HEK293 (cell line): Measurements from ENCODE around the gene FZR1.
"Not testable (repeated sequence)": the region's sequence is repeated elsewhere in the genome, so short reads cannot be mapped to it uniquely, and the experiment has no call there.

Experiments used
- BCL11A ChIP-seq: fragments of 450-650 bp; formaldehyde crosslinking; IDR thresholded peaks from 2 replicates; pipeline ENCODE4 v1.5.1; 2016; ENCODE audit warnings: low read depth, missing biosample characterization, missing genetic modification characterization
- CTCF ChIP-seq: fragments of 450-650 bp; formaldehyde crosslinking; IDR thresholded peaks from 2 replicates; pipeline ENCODE4 v1.5.1; 2016; ENCODE audit warnings: missing biosample characterization, missing genetic modification characterization
- ZNF529 ChIP-seq: fragments of 450-650 bp; formaldehyde crosslinking; IDR thresholded peaks from 2 replicates; pipeline ENCODE4 v1.5.1; 2017; ENCODE audit warnings: missing genetic modification characterization, missing biosample characterization; ENCODE audit not compliant: insufficient replicate concordance
- ZNF610 ChIP-seq: fragments of 450-650 bp; formaldehyde crosslinking; IDR thresholded peaks from 2 replicates; pipeline ENCODE4 v1.5.1; 2016; ENCODE audit warnings: missing biosample characterization, missing genetic modification characterization, borderline replicate concordance
- ZNF626 ChIP-seq: fragments of 450-650 bp; sonication (Bioruptor Pico); formaldehyde crosslinking; IDR thresholded peaks from 2 replicates; pipeline ENCODE4 v1.5.1; 2018; ENCODE audit warnings: missing biosample characterization, missing genetic modification characterization, inconsistent platforms
- ZNF776 ChIP-seq: fragments of 450-650 bp; formaldehyde crosslinking; IDR thresholded peaks from 2 replicates; pipeline ENCODE4 v1.5.0; 2017; ENCODE audit warnings: missing biosample characterization, missing genetic modification characterization, borderline replicate concordance
- ZSCAN18 ChIP-seq: fragments of 450-650 bp; formaldehyde crosslinking; IDR thresholded peaks from 2 replicates; pipeline ENCODE4 v1.5.1; 2016; ENCODE audit warnings: missing biosample characterization, missing genetic modification characterization

- TF ChIP-seq ZNF626 (tag by site-specific recombination); ZNF610 (tag by site-specific recombination); CTCF (tag by site-specific recombination); ZNF776; ZNF529 (tag by site-specific recombination); BCL11A; ZSCAN18 (tag by site-specific recombination): not testable (repeated sequence)
These were observed 78.1 kb downstream of the FZR1 start for GRCh38 chr19:3584036-3584802.
